ENCODE results near the gene ADK.

DNA sequence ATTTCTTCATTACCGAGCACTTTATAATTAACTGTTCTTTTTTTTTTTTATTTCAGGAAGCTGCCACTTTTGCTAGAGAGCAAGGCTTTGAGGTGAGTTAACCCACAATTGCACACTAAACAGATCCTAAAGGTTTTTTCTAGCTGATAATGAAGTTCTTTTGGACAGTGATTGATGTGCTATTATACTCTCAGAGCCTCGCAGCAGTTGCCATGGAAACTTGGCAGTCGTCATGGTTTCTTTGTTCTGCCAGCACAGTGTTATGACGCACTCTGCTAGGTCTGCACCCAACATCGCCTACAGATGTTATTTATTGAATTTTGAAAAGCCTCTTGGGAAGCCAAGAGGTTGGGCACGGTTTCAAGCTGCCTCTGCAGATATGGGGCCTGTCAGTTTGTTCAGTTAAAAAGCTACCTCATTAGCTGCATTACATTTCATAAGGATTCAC lies 438.2 kb downstream of the ADK start:
- TF ChIP-seq, protein P1, sequence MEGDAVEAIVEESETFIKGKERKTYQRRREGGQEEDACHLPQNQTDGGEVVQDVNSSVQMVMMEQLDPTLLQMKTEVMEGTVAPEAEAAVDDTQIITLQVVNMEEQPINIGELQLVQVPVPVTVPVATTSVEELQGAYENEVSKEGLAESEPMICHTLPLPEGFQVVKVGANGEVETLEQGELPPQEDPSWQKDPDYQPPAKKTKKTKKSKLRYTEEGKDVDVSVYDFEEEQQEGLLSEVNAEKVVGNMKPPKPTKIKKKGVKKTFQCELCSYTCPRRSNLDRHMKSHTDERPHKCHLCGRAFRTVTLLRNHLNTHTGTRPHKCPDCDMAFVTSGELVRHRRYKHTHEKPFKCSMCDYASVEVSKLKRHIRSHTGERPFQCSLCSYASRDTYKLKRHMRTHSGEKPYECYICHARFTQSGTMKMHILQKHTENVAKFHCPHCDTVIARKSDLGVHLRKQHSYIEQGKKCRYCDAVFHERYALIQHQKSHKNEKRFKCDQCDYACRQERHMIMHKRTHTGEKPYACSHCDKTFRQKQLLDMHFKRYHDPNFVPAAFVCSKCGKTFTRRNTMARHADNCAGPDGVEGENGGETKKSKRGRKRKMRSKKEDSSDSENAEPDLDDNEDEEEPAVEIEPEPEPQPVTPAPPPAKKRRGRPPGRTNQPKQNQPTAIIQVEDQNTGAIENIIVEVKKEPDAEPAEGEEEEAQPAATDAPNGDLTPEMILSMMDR (conservative IDR thresholded peaks at IDR 0.05; ENCODE audit: low read length), result no peak
- no peak for TF ChIP-seq EZH2phosphoT487 (IDR thresholded peaks at IDR 0.05; ENCODE audit: borderline replicate concordance)

Measured in Loucy (cell line).